COLO668 (cell line): Measurements from ENCODE around the gene C5orf52.
"Not testable (repeated sequence)": the region's sequence is repeated elsewhere in the genome, so short reads cannot be mapped to it uniquely, and the experiment has no call there.

Experiments
- DNase-seq: peaks from one replicate; lab custom pipeline; 2025; ENCODE audit not compliant: unreplicated experiment; lab: John Stamatoyannopoulos, UW

Gene C5orf52

GRCh38 chr5:157721159-157721558, 49.8 kb downstream of the C5orf52 start:
- peak; percentile 2 for DNase-seq

- DNase-seq: not testable (repeated sequence)
These were observed 51.6 kb downstream of the C5orf52 start for GRCh38 chr5:157722895-157723294.

GRCh38 chr5:157726607-157727006, 55.3 kb downstream of the C5orf52 start:
- not testable (repeated sequence) for DNase-seq

- not testable (repeated sequence) for DNase-seq
These were observed 56.5 kb downstream of the C5orf52 start for GRCh38 chr5:157727858-157728257.
